Stimulated activated CD4-positive, alpha-beta T cell treated with anti-CD3 and anti-CD28 coated beads, Interleukin-4, amount 100 ng/mL, for 24 hours (primary cell): ENCODE measurements around the gene CCDC126.
A peak's percentile ranks its signal among the peaks of the same experiment; 100 is the strongest.
"Not testable (repeated sequence)": the region's sequence is repeated elsewhere in the genome, so short reads cannot be mapped to it uniquely, and the experiment has no call there.

Source experiments
- DNase-seq: peaks from one replicate; pipeline ENCODE4 v3.0.0-alpha.2; 2020

The CCDC126 gene, protein sequence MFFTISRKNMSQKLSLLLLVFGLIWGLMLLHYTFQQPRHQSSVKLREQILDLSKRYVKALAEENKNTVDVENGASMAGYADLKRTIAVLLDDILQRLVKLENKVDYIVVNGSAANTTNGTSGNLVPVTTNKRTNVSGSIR

GRCh38 chr7:23597094-23598091 lies at the start of gene CCDC126:
Gene CCDC126, plus strand, starts transcription at chr7:23597382. Its CDS starts 13,934 bp downstream, at chr7:23611316.
- peak; percentile 84 for DNase-seq

DNA sequence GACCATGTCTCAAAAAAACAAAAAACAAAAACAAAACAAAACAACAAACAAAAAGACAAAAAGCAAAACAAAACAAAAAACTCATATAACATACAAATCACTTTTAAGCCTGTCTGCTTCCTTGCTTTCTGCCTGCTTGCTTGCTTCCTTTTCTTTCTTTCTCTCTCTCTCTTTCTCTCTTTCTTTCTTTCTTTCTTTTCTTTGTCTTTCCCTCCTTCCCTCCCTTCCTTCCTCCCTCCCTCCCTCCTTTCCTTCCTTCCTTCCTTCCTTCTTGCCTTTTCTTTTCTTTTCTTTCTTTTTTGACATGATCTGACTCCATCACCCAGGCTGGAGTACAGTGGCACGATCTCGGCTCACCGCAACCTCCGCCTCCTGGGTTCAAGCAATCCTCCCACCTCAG lies 49.5 kb upstream of the CCDC126 start:
- DNase-seq: no peak

DNA sequence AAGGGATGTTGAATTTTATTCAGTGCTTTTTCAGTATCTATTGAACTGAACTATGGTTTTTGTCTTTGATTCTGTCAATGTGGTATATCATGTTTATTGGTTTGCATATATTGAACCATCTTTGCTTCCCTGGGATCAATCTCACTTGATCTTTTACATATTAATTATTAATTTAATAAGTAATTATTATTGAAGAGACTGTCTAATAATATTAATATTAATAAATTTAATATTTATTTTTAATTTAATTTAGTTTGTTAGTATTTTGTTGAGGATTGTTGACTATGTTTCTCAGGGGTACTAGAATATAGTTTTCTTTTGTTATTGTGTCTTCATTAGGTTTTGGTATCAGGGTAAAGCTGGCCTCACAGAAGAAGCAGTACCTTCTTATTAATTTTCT lies 38.9 kb upstream of the CCDC126 start:
- DNase-seq: no peak

- DNase-seq: peak; percentile 75
Measured at GRCh38 chr7:23570592-23571200, 26.5 kb upstream of the CCDC126 start.

DNA sequence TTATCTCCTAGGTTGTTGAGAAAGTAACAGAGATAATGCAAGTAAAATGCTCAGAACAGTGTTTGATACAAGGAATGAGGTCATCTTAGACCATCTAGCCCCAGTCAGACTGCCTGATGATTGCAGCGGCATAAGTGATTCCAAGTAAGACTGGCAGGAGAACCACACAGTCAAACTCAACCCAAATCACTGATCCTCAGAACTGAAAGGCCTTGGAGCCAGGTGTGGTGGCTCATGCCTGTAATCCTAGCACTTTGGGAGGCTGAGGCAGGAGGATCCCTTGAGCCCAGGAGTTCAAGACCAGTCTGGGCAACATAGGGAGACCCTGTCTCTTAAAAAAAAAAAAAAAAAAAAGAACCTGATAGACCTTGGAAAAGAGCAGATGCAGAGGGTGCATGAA lies 15.2 kb upstream of the CCDC126 start:
- DNase-seq: not testable (repeated sequence)

DNA sequence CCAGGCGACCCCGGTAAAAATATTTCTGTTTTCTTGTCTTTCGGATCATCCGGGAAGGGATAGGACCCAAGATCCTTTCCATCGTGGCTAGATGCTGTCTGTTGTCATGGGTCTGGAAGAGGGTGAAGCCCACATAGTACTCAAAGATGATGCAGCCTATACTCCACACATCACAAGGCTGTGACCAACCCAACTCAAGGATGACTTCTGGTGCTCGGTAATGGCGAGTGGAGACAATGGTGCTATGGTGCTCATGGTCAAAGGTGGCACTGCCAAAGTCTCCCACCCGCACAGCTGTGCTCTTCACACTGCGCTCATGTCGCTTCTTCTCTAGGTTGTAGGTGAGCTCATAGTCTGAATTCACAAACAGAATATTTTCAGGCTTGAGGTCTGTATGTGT lies 11.9 kb upstream of the CCDC126 start:
- DNase-seq: not testable (repeated sequence)

GRCh38 chr7:23586159-23586558 lies 11.0 kb upstream of the CCDC126 start:
- no peak for DNase-seq

GRCh38 chr7:23590529-23590928 lies 6.7 kb upstream of the CCDC126 start:
- no peak for DNase-seq

- DNase-seq: peak; percentile 24
Measured at GRCh38 chr7:23593706-23594105, 3.5 kb upstream of the CCDC126 start.

DNA sequence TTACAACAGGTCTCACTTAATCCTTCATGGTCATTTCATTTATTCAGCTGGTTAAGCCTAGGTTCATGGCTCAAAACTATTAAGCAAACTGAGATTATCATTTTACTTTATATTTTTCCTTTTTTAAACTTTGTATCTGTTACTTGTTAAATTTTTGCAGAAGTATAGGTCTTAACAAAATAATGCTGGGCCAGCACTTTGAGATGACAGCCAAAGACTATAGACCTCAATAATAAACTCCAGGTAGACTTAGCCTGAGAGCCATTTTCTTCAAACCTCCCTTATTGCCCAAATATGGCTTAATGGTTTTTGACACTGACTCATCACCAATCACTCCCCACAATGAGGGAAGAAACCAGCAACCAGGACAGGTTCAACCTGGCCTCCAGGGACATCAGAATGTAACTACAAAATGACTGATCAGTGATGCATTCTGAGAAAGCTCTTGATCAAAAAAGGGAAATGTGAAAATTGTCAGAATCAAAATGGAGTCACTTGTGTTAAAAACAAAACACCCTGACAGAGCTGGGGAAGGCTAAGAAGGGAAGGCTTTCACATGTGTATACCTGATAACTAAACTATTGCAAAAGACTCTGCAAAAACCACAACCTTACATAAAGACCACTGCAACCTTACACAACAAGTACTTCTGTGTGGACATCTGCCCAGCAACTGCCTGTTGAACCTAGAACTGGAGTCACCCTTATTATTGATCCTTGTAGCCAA lies 2.1 kb upstream of the CCDC126 start:
- peak; percentile 61 for DNase-seq

DNA sequence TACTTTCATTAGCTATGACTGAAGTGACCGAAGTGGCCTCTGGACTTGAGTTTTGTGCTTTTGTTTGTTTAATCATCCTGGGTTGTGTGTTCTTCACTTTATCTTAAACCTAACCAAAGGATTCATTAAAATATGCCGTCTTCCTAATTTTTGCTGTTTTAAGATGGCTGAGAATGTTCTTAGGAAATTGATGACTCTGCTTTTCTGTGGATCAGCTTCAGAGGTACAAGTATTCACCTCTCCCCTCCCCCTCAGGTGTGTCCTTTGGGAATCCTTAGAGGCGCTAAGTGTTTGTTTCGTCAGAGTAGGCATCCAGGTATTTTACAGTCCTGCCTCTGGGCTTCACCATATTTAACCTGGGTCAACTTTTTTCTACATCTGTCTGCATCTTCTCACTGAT lies 1.1 kb downstream of the CCDC126 start:
- DNase-seq: no peak

GRCh38 chr7:23600236-23600635 lies 3.1 kb downstream of the CCDC126 start:
- DNase-seq: no peak

- no peak for DNase-seq
Measured at GRCh38 chr7:23603632-23604295, 6.6 kb downstream of the CCDC126 start.

- no peak for DNase-seq
Measured at GRCh38 chr7:23604296-23604640, 7.1 kb downstream of the CCDC126 start.

- DNase-seq: no peak
Measured at GRCh38 chr7:23607130-23607529, 9.9 kb downstream of the CCDC126 start.

- DNase-seq: no peak
Measured at GRCh38 chr7:23607866-23608265, 10.7 kb downstream of the CCDC126 start.

DNA sequence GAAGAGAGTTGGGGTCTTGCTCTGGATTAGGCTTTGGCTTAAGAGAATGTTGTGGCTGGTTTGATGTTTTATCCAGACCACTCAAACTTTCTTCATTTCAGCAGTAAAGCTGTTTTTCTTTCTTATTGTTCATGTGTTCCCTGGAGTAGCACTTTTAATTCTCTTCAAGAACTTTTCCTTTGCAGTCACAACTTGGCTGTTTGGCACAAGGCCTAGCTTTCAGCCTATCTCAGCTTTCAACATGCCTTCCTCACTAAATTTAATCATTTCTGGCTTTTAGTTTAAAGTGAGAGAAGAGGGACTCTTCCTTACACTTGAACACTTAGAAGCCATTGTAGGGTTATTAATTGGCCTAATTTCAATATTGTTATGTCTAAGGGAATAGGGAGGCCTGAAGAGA lies 18.1 kb downstream of the CCDC126 start:
- DNase-seq: no peak

GRCh38 chr7:23616593-23616992 lies 19.4 kb downstream of the CCDC126 start:
- no peak for DNase-seq

- no peak for DNase-seq
Measured at GRCh38 chr7:23617482-23617881, 20.3 kb downstream of the CCDC126 start.

GRCh38 chr7:23618241-23618640 lies 21.1 kb downstream of the CCDC126 start:
- DNase-seq: no peak

DNA sequence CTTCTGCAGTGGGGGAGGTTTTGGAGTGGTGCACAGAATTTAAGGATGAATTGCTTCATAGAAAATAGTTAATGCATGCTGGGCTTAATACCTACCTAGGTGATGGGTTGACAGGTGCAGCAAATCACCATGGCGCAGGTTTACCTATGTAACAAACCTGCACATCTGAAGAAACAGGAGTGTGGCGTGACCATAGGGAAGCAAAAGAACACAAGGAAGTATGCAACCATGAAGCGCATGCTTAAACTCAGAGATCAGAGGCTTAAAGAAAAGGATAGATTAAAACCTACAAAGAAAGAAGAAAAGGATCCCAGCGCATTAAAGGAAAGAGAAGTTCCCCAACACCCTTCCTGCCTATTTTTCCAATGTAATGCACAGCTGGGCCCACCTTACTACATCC lies 22.0 kb downstream of the CCDC126 start:
- DNase-seq: no peak

DNA sequence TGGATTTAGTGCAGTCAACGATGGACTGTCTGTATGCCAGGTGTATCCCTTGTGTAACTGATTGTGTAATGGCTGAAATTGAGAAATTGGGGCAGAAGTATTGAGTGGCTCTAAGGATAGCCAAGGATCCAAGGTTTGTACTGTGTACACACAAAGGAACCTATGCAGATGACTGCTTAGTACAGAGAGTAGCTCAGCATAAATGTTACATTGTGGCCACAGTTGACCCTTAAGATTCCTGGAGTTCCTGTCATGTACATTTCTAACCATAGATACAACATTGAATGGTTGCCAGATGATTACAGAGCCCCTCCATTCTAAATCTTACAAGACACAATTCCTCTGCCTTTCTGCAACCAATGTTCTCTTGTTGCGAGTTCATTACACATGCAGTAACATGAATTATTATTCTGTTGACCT lies 25.3 kb downstream of the CCDC126 start:
- no peak for DNase-seq

DNA sequence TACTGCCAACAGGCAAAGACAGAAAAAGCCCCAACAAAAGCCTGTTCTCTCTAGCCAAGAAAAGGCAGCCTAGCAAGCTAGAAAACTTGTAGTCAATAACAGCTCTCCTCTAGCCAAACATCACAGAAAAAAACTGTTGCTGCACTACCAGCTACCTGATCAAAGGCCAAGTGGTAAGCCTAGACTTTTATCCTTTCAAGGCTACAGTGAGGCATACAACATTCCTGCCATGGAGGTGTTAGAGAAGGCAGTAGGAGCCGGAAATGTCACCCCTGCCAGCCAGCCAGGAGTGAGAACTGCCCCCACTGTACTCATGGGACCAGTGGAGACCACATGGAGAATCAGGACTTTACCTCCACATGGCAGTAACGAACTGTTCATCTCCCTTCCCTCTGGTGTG lies 31.2 kb downstream of the CCDC126 start:
- DNase-seq: no peak
